IPS-11a (cell line): Measurements from ENCODE around the gene THSD8.

ENCODE experiments used
- H3K4me3 ChIP-seq: one replicate; pipeline ENCODE4 v1.5.1; 2013; ENCODE audit warnings: low read depth, low read length, control low read depth

The THSD8 gene

DNA sequence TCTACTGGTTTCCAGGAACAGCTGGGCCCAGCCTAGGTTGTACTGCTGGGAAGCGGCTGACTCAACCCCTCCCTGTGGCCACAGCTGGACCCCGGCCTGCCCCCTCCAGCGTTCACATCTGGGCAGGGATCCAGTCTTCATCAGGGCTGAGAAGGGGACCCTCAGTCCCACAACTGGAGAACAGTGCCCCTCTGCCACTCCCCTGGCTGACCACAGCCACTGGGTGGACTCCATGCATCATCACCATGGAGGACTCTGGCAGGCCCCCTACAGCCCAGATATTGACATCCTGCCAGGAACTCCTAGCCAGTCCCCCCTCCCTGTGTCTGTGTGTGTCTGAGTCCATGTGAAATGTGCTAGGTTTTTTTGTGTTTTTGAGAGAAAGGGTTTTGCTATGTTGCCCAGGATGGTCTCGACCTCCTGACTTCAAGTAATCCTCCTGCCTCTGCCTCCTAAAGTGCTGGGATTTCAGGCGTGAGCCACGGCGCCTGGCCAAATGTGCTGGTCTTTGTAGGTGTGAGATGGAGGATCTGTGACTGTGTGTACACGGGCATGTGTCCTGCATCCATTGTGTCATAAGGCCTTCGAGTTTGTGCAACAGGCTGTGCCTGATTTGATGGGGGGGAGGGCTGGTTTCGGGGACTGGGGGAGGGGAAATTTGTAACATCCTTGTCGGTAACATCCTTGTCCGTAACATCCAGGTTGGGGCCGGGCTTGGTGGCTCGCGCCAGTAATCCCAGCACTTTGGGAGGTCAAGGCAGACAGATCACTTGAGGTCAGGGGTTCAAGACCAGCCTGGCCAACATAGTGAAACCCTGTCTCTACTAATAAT, 22.5 kb upstream of the THSD8 start:
- no peak overlapping the region for H3K4me3 ChIP-seq

DNA sequence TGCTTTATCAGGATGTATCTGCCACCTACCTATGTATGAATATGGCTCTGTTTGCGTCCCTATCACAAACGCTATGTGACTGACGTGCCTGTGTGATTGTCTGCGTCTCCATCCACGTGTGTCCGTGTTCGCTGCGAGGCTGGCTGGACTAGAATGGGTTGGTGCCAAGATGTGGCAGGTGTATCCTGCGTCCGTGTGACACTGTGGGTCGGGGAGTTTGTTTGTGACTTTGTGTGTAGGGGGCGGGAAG, 19.8 kb upstream of the THSD8 start:
- H3K4me3 ChIP-seq: peak overlapping the region; percentile 47

DNA sequence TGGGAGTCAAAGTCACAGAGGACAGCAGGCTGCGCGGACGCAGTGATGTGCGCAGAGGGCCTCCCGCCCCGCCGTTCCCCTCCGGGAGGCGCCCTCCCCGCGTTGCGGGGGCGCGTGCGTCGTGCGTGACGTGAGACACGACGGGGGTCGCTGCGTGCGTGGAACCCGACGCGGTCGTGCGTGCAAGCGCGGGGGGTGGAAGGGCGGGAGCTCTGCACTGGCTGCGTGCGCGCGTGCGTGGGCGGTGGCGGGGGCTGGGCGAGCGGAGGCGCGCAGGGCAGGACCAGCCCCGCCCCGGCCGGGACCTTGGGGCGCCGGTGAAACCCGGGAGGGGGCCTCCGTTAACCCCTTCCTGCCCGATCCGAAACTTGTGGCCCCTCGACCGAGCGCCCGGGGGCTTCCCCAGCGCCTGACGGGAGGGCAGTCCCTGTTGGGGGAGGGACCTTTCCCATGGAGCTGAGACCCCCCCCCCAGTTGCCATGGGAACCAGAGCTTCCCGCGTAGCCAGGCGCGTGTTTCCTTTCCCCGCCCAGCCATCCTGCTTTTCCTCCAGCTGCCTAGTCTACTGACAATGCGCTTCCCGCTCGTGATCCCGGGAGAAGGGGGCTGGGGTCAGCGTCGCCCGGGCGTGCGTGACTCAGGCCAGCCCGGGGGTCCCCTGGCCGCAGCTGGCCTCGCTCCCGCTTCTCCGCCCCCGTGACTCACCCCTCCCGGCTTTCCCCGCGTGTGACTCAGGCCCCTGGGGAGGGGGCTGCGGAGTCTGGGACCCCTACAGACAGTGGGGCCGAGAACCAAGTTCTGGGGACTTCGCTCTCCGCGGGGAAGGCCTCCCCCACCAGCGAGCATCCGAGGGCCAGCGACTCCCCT, 19.2 kb upstream of the THSD8 start:
- H3K4me3 ChIP-seq: peak overlapping the region; percentile 47

DNA sequence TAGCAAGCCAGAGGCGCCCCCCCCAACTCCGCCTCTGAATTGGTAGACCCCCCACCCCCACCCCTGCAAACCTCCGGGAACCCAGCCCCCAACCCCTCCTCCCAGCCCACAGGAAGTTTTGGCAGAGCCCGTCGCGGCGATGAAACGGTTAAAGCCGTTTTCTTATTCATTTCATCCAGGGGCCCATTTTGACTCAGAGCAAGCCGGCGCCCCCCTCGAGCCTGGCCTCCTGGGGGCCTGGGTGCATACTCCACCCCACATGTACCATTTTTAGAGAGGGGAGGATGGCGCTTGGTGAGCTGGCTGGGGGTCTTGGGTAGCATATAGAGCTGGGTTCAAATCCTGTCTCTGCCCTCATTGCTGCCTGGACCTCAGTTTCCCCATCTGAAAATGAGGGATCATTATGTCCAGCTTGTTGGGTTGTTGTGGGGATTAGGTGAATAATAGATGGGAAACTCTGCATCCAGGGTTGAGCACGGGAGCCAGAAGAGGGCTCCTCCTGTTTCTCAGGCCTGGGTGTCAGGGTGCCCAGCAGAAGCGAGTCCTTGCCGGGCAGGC, 18.5 kb upstream of the THSD8 start:
- peak overlapping the region; percentile 47 for H3K4me3 ChIP-seq

DNA sequence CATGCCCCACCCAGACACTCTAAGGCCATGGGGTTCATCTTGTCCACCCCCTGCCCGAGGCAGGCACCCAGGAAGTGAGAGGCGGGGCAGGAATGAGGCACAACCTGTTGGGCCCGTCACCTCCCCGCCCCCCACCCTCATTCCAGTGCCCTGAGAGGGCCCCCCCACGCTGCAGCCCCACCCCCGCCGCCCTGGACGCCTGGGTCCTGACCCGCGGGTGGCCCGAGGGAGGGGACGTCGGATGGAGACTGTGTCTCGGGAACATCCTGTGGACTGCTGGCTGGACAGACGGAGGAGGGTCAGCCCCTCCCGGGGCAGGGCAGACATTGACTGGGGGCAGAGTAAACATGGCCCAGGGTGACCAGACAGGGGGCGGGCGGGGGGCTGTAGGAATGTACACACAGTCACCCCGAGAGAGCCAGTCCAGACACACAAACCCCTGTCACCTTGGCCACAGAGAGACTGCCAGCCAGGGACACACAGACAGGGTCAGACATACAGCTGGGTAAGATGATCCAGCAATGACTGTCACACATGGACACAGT, 17.9 kb upstream of the THSD8 start:
- no peak overlapping the region for H3K4me3 ChIP-seq

DNA sequence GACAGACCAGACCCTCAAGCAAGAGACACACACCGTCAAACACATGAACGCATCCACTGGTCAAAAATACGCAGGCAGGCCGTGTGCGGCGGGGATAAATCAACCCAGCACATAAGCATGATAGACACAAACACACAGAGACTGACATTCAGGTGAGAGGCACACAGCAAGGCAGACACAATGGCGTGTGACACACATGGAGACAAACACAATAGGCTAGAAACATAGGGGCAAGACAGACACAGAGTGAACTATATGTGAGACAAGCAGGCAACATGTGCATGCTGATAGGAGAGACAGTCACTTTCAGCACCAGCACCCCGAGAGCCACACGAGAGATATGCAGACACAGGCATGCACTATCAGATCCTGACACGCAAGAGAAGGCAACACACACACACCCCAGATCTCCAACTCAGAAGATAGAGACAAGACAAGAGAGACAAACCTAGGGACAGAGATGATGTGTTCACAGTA, 17.4 kb upstream of the THSD8 start:
- H3K4me3 ChIP-seq: no peak overlapping the region

DNA sequence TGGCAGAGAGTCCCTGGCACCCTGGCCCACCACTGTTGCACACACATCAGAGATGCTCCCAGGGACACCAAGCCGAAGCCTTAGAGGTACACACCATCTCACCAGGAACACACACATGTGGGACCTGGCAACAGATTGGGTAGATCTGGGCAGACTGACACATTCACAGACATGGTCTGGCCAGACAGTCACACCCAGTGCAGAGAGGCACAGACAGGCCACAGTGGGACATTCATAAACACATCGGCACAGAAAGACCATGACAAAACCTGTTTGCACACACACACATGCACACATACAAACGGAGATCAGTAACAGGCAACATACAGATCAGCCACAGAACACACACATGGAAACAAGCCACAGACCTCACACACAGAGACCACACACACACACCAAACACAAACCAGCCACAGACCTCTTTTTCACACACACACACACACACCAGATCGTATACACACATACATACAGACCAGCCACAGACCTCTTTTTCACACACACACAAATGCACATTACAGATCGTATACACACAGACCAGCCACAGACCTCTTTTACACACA, 16.9 kb upstream of the THSD8 start:
- H3K4me3 ChIP-seq: no peak overlapping the region

DNA sequence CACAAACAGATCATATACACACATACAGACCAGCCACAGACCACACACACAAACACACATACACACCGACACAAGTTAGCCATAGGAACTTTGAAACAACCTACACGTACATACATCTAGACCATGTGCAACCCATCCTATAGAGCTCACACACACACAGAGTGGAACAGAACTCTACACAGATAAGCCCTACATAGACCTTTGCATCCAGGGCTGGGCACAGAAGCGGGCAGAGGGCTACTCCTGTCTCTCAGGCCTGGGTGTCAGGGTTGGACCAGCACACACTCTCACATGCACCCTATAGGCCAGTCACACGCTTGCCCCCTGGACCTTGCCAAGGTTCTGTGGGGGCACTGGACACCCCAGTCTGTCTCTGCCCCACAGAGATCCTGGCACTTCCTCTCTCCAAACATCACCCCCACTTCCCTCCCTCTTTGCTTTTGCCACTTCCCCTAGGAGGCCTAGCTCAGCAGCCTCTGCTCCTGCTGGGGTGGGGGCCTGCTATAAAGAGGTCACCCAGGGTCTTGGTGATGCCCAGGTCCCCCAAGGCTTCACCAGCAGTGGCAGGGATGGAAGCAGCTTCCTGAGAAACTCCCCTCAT, 16.3 kb upstream of the THSD8 start:
- no peak overlapping the region for H3K4me3 ChIP-seq

DNA sequence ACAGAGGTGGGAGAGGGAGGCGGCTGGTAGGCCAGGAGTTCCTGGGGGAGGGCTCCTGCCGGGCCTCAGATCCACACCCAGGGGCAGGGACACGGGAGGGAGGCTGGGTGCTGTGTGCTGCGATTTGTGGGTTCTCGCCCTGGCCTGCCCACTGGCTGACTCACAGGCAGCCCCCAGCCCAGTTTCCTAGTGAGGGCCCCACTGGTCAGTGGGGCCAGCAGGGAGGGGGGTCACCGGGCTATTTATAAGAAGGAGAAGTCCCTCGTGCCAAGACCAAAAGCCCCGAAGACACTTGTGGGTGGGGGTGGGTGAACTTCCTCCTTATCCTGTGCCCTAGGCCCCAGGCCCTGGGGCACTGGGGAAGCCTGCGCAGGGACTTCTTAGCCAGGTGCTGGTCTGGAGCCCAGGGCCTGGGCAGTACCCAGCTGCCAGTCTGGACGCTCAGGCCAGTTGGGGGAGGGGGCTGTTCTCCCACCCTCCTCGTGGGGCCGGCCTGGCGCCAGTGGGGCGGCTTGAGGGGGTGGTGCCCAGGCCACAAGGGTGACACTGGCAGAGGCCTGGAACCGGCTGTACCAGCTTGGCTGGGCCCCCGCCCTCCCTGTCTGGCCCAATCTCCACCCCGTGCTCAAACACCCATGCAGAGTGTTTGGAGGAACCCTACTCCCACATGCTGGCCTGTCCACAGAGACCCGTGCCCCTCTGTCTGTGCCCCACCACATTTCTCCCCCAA, 15.6 kb upstream of the THSD8 start:
- no peak overlapping the region for H3K4me3 ChIP-seq

DNA sequence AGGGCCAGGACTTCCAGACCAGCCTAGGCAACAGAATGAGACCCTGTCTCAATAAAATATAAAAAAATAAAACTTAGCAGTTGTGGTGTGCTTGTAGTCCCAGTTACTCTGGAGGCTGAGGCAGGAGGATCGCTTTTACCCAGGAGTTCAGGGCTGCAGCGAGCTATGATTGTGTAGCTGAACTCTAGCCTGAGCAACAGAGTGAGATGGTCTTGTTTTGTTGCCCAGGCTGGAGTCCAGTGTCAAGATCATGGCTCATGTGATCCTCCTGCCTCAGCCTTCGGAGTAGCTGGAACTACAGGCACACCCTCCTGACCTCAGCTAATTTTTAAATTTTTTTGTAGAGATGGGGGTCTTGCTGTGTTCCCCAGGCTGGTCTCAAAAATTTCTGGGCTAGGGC, 14.9 kb upstream of the THSD8 start:
- no peak overlapping the region for H3K4me3 ChIP-seq

DNA sequence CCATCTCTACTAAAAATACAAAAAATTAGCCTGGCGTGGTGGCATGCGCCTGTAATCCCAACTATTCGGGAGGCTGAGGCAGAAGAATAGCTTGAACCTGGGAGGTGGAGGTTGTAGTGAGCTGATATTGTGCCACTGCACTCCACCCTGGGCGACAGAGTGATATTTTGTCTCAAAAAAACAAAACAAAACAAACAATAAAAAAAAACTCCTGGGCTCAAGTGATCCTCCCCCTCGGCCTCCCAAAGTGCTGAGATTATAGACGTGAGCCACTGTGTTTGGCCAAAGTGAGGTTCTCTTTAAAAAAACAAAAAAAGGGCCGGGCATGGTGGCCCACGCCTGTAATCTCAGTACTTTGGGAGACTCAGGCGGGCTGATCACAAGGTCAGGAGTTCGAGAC, 14.4 kb upstream of the THSD8 start:
- H3K4me3 ChIP-seq: no peak overlapping the region

DNA sequence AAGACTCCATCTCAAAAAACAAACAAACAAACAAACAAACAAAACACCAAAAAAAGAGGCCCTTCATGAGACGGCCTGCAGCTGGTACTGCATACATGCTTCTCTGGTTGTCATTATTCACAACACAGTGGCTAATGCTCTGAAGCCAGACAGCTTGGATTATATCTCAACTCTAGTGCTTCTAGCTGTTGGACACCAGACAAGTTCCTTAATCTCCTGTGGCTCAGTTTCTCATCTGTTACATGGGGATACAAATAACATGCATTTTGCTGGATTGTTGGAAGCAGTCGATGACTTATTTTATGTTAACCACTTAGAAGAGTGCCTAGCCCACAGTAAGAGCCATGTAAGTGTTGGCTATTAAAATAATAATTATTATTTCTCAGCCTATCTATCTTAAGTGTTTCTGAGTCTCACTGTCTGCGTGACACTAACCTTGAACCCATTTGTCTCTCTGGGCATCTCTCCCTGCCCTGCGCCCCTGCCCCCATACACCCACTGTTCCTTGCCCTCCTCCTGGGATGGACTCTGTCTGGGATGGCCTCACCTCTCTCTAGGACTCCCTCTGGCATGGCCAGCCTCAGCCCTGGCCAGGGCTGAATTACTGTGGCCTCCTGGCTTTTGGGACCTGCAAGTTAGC, 13.7 kb upstream of the THSD8 start:
- no peak overlapping the region for H3K4me3 ChIP-seq

DNA sequence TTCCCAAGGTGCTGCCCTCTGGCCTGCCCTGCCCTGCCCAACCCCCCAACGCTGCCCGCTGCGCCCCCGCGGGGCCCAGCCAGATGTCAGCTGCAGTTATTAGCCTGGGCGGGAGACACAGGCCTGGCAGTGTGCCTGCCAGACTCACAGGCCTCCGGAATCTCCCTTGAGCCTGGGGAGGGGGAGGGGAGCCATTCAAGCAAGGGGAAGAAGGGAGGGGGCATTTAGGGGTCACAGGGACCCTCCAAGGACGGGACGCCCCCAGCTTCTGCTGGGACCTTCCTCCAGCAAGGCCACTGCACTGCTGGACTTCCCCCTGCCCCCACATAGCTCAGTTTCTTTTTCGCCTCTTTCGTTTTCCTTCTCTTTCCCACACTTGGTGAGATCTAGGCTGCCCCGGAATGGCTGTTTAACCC, 13.2 kb upstream of the THSD8 start:
- no peak overlapping the region for H3K4me3 ChIP-seq

DNA sequence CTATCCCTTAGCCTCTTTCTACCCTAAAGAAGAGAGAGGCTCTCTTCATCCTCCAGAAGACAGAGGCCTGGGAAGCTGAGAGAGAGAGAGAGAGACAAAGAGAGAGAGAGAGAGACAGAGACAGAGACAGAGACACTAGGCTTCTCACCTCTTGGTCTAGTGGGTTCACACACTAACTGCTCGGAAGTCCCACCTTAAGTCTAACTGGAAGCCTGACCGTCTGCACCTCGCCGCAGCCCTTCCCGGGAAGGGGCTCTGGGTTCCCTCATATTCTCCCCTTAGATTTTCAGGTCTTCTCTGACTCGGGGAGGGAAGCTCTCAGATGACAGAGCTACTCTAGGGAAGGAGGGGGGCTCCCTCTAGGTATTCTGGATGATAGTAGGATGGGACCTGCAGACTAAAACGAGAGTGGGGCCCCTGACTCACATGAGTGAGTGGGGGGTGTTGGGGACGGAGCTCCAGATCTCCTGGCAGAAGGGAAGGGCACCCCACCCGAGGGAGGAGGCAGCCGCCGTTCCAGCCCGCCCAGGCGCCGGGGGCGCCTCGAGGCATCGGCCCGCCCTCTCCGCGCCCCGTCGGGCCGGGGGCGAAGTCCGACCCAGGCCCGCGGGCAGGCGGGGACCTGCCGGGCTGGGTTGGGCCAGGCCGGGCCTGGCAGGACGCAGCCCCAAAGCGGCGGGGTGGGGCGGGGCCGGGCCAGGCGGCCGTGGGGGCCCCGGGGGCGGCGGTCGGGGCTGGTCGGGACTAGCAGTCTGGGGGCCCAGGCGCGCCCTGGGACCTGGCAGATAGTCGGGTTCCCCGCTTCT, 12.6 kb upstream of the THSD8 start:
- H3K4me3 ChIP-seq: peak overlapping the region; percentile 35

DNA sequence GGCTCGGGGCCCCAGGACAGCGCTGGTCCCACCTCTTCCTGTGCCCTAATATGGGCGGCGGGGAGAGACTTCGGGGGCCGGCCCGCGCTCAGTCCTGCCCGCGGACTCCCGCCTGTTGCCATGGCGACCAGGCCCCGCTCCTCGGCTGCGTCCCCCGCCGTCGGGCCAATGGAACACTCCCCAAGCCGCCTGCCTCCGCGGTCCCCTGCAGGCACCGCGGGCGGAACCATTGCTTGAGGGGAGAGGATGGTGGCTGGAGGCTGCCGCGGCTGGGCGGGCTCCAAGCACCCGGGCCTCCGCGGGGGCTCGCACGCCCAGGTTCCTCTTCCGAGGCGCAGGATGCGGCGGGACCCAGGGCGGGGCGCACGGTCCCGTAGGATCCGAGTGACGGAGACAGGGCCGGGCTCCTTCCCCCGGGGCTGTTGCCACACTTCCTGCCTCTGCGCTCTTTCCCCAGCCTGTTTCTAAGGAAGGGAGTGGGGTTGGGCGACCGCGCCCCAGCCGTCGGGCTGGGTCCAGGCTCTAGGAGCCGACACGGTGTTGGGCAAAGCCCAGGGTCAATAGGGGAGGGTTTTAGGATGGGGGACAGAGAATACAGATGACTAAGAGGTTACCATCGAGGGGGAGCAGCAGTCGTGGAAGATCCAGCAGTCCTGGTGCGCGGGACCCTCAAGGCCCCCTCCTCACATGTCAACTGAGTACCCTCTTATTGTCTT, 11.8 kb upstream of the THSD8 start:
- peak overlapping the region; percentile 5 for H3K4me3 ChIP-seq

DNA sequence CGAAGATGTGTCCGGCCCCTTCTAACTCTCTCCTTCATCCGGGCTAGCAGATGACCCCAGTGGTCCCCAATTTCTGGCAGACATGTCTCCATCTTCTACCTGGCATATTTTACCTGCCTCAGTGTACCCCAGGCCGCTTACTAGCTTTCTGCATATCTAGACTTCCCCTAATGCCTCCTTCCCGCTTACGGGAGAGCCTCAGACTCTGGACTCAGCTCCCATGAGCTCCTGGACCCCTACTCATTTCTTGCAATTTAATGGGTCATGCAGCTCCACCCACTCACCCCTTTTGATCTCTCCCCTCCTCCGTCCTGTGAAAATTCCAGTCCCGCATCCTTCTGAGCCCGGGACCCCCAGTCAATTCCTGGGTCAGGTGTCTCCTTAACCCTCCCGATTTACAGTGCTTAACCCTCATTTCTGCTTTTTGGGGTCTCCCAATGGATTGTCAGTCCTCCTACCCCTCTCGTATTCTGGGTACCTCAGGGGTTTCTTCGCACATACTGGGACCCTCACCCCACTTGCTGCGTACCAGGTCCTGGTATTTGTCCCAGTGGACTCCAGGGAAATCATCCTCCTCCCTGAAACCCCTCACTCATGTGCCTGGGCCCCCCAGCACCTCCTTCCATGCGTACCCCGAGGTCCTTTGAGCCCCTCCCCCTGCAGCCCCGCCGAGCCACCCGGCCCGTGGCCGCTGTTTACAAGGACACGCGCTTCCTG, 11.1 kb upstream of the THSD8 start:
- peak overlapping the region; percentile 69 for H3K4me3 ChIP-seq

DNA sequence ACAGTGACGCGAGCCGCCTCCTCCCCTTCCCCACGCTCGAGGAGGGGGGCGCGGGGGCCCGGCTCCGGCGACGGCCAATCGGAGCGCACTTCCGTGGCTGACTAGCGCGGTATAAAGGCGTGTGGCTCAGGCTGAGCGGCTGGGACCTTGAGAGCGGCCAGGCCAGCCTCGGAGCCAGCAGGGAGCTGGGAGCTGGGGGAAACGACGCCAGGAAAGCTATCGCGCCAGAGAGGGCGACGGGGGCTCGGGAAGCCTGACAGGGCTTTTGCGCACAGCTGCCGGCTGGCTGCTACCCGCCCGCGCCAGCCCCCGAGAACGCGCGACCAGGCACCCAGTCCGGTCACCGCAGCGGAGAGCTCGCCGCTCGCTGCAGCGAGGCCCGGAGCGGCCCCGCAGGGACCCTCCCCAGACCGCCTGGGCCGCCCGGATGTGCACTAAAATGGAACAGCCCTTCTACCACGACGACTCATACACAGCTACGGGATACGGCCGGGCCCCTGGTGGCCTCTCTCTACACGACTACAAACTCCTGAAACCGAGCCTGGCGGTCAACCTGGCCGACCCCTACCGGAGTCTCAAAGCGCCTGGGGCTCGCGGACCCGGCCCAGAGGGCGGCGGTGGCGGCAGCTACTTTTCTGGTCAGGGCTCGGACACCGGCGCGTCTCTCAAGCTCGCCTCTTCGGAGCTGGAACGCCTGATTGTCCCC, 10.4 kb upstream of the THSD8 start, which contains the start of gene JUNB:
JUNB (plus strand) TSS at position 142 of the 706 bp plus-strand sequence; CDS start at position 428, 286 bp downstream.
- H3K4me3 ChIP-seq: peak within 1 kb of the TSS; percentile 69
